A549 treated with ZK216348 at 1 μM for 4 hours (cell line): ENCODE data around the gene ZNF207. TPM values are rescaled to one million over a fixed set of nuclear protein-coding genes. Genes with fewer than 3 reads are reported as not detected.

Experiments used
- total RNA-seq: library from RNA; stranded (reverse); fragments of 200-300 nt; extraction: Qiagen RNA extraction; gene quantifications from 5 replicates; pipeline ENCODE4 v1.2.3, GENCODE V29; 2022; ENCODE audit warnings: low read depth

Gene ZNF207
- 217 to 246 TPM (median 236 TPM) in 5 replicates for total RNA-seq

DNA sequence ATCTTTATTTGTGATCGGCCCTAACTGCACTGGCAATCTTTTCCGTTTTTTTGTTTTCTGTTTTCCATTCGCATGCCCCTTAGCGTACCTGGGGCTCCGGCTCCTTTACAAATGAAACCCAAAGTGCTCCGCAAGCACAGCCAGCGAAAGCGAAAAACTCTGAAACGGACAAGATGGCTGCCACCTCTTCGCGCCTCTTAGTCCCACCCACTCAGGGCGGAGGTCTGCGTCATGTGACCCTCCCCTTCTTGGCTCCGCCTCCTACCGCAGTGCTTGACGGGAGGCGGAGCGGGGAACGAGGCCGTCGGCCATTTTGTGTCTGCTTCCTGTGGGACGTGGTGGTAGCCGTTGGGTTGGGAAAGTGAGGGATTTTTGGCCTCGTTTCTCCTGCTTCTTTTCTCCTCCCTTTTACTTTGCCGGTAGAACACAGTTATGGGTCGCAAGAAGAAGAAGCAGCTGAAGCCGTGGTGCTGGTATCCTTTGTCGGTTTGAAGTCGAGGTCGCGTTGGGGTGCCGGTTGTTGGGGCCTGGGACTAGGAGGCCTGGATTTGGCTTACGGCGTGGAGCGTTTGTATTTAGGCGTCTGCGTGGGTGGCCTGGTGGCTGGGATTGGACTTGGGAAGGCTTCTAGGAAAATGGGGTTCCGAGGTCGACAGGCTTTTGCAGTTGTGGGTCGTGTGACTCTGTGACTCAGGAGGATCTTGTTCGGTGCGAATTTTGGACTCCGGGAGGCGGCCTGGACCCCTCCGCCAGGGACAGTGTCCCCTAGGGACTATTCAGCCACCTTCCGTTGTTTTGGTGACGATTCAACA, at the start of gene ZNF207:
Gene ZNF207, plus strand, starts transcription at position 304 of the 812 bp plus-strand sequence. Its CDS starts 129 bp downstream, at position 433.

DNA sequence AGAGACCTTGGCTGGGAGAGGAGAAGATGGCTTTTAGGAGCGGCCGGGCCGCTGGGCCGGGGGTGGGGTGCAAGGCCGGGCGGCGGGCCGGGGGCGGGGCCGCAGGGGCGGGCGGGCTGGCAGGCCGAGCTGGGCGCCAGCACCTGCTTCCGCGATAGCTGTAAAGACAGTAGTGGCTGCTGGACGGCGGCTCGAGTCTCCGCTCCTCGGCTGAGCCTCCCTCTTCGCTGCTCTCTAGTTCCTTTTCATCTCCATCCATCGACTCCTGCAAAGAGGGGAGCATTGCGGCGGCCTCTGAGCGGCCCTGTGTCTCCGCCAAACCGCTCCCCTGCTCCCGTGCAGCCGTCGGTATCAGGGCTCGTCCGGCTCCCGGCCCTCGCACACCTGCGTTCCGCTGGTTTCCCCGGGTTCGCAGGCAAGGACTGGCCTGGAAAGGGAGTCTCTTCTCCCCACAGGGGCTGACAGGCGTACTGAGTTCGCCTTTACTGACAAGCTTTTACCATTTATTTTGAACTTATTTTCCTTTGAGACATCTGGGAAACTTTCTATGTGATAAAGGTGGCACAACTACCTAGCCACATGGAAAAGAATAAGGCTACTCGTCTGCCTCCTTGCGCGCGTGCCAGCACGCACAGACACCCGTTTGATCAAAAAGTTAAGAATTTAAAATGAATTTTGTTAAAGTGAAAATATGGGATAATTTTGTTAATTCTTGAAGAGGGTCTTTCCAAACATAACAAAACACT, 7.9 kb upstream of the ZNF207 start, which contains the start of gene C17orf75:
Gene C17orf75, minus strand, starts transcription at position 317 of the 746 bp plus-strand sequence. Its CDS starts 34 bp downstream, at position 283.

Other genes with a start within 250 kb of the ZNF207 start
- gene RHOT1, start 207.7 kb upstream of the ZNF207 start, total RNA-seq, result 16.3 to 27.2 TPM (median 22.5 TPM) in 5 replicates
- 2.7 to 5.6 TPM (median 4.6 TPM) in 5 replicates for gene RHBDL3, start 84.3 kb upstream of the ZNF207 start, total RNA-seq
- gene C17orf75, start 8.0 kb upstream of the ZNF207 start, total RNA-seq, result 23.8 to 36.6 TPM (median 29.3 TPM) in 5 replicates
- gene PSMD11, start 94.4 kb downstream of the ZNF207 start, total RNA-seq, result 164 to 295 TPM (median 185 TPM) in 5 replicates
- gene CDK5R1, start 136.8 kb downstream of the ZNF207 start, total RNA-seq, result 3.6 to 4.2 TPM (median 3.8 TPM) in 5 replicates